Neuronal stem cell (in vitro differentiated cells): ENCODE measurements around the gene XPR1.

ENCODE experiments used
- DNase-seq: peaks from one replicate; pipeline ENCODE4 v3.0.0-alpha.2; 2013; ENCODE audit warnings: low spot score
- H2AFZ ChIP-seq: one replicate; pipeline ENCODE4 v1.6.1; 2013; ENCODE audit warnings: mild to moderate bottlenecking, low read length, inconsistent platforms
- H2AK5ac ChIP-seq: 2 replicates; pipeline ENCODE4 v1.6.1; 2013; ENCODE audit warnings: low read depth, mild to moderate bottlenecking, inconsistent platforms, low read length, moderate library complexity, mixed read lengths
- H2BK120ac ChIP-seq: 2 replicates; pipeline ENCODE4 v1.6.1; 2013; ENCODE audit warnings: low read depth, mild to moderate bottlenecking, inconsistent platforms, low read length, moderate library complexity, mixed read lengths
- H2BK12ac ChIP-seq: one replicate; pipeline ENCODE4 v1.6.1; 2013; ENCODE audit warnings: low read length, inconsistent platforms
- H2BK15ac ChIP-seq: 2 replicates; pipeline ENCODE4 v1.6.1; 2013; ENCODE audit warnings: mild to moderate bottlenecking, low read length, inconsistent platforms, mixed read lengths
- H2BK5ac ChIP-seq: one replicate; pipeline ENCODE4 v1.6.1; 2013; ENCODE audit warnings: inconsistent platforms, mild to moderate bottlenecking, low read length, moderate library complexity
- H3K14ac ChIP-seq: one replicate; pipeline ENCODE4 v1.6.1; 2013; ENCODE audit warnings: low read length, inconsistent platforms
- H3K18ac ChIP-seq: 2 replicates; pipeline ENCODE4 v1.6.1; 2013; ENCODE audit warnings: low read length, inconsistent platforms
- H3K23ac ChIP-seq: 2 replicates; pipeline ENCODE4 v1.6.1; 2013; ENCODE audit warnings: low read depth, mild to moderate bottlenecking, mixed read lengths, low read length, inconsistent platforms; ENCODE audit not compliant: poor library complexity
- H3K27ac ChIP-seq: replicated peaks from 3 replicates; pipeline ENCODE4 v1.5.1; 2013; ENCODE audit warnings: low read length, inconsistent platforms
- H3K27me3 ChIP-seq, 3 experiments: 2 replicates each; pipeline ENCODE4 v1.6.1; 2013; ENCODE audit warnings: low read length in 3 of 3, mild to moderate bottlenecking in 2 of 3, inconsistent platforms in 1 of 3, low read depth in 1 of 3, mixed read lengths in 1 of 3, moderate library complexity in 1 of 3; ENCODE audit not compliant: control insufficient read depth in 3 of 3, insufficient read depth in 3 of 3
- H3K36me3 ChIP-seq, 2 donors: replicated peaks in 1 of 2; 2 replicates each; pipeline ENCODE4 v1.6.1; 2013; ENCODE audit warnings: low read length in 2 of 2; ENCODE audit not compliant: control insufficient read depth in 2 of 2, insufficient read depth in 2 of 2
- H3K4ac ChIP-seq: 2 replicates; pipeline ENCODE4 v1.6.1; 2013; ENCODE audit warnings: inconsistent platforms, mild to moderate bottlenecking, low read length, moderate library complexity
- H3K4me1 ChIP-seq, 2 donors: 1 replicate in 1 of 2; 2 replicates in 1 of 2; pipeline ENCODE4 v1.6.1; 2013; ENCODE audit warnings: low read length in 2 of 2, low read depth in 1 of 2; ENCODE audit not compliant: control insufficient read depth in 2 of 2, insufficient read depth in 1 of 2
- H3K4me2 ChIP-seq: one replicate; pipeline ENCODE4 v1.6.1; 2013; ENCODE audit warnings: mild to moderate bottlenecking, low read length, inconsistent platforms; ENCODE audit not compliant: insufficient read depth, poor library complexity, severe bottlenecking
- H3K4me3 ChIP-seq, 2 donors: 2 replicates each; pipeline ENCODE4 v1.5.1; 2013; ENCODE audit warnings: low read length in 2 of 2, mild to moderate bottlenecking in 2 of 2, inconsistent platforms in 1 of 2, moderate library complexity in 1 of 2
- H3K79me1 ChIP-seq: one replicate; pipeline ENCODE4 v1.6.1; 2013; ENCODE audit warnings: low read depth, mild to moderate bottlenecking, inconsistent platforms, low read length, moderate library complexity
- H3K9ac ChIP-seq: one replicate; pipeline ENCODE4 v1.6.1; 2013; ENCODE audit warnings: mild to moderate bottlenecking, low read depth, low read length, inconsistent platforms; ENCODE audit not compliant: poor library complexity
- H3K9me3 ChIP-seq, 2 donors: replicated peaks in 1 of 2; 2 replicates each; pipeline versions ENCODE3 to v1.6.1; 2013; ENCODE audit warnings: low read length in 2 of 2, mild to moderate bottlenecking in 2 of 2, inconsistent platforms in 1 of 2, low read depth in 1 of 2, mixed read lengths in 1 of 2, moderate library complexity in 1 of 2; ENCODE audit not compliant: control insufficient read depth in 2 of 2, insufficient read depth in 1 of 2
- H4K8ac ChIP-seq: one replicate; pipeline ENCODE4 v1.6.1; 2013; ENCODE audit warnings: low read depth, mild to moderate bottlenecking, inconsistent platforms, low read length, moderate library complexity
- H4K91ac ChIP-seq: one replicate; pipeline ENCODE4 v1.6.1; 2013; ENCODE audit warnings: low read length, low read depth, mild to moderate bottlenecking, inconsistent platforms; ENCODE audit not compliant: poor library complexity
- WGBS, 2 donors: extraction: QIAGEN DNeasy Blood & Tissue Kit; methylation state at CpG; one replicate each; pipeline ENCODE4 v1.1.7; 2013; ENCODE audit warnings: missing lambda C conversion rate in 2 of 2, mixed read lengths in 1 of 2; ENCODE audit not compliant: insufficient read length in 2 of 2, insufficient replicate concordance in 1 of 2; ENCODE audit errors: extremely low coverage in 2 of 2; 5-methylcytosine and 5-hydroxymethylcytosine counted together

The XPR1 gene

GRCh38 chr1:180614730-180615129 lies 17.1 kb upstream of the XPR1 start:
- Histone ChIP-seq H3K36me3 (no peaks in the 10 kb centered on the region), H3K4me3 (no peak overlapping the region), H2BK5ac (no peak overlapping the region), H2BK12ac (no peak overlapping the region), H2BK15ac (no peak overlapping the region), H2AFZ (peak overlapping the region; percentile 44), H3K23ac (no peak overlapping the region), H3K27ac (no peak overlapping the region), H3K9me3 (no peaks in the 10 kb centered on the region), H3K27me3 (no peaks in the 10 kb centered on the region), H3K14ac (no peak overlapping the region), H3K79me1 (no peaks in the 10 kb centered on the region), H2AK5ac (no peak overlapping the region), H3K4me2 (no peak overlapping the region), H3K18ac (no peak overlapping the region), H4K91ac (peak overlapping the region; percentile 33), H3K4ac (no peak overlapping the region), H2BK120ac (no peak overlapping the region), H3K4me1 (peaks cover 6 to 9% of the 10 kb centered on the region in 2 donors), H3K9ac (no peak overlapping the region), H4K8ac (no peak overlapping the region)
- no CpG with 5 or more reads among the region's 5 CpGs for WGBS, 2 donors
- DNase-seq = no peak

- 100% methylated on average over 1 of the region's 8 CpGs; no CpG with 5 or more reads in 1 of the 2 donors for WGBS, 2 donors
- Histone ChIP-seq H3K18ac (no peak overlapping the region), H2BK5ac (no peak overlapping the region), H2AK5ac (no peak overlapping the region), H3K79me1 (no peaks in the 10 kb centered on the region), H3K4me1 (peaks cover 2 to 5% of the 10 kb centered on the region in 2 donors), H2BK120ac (no peak overlapping the region), H3K27ac (no peak overlapping the region), H3K9me3 (no peaks in the 10 kb centered on the region), H4K91ac (no peak overlapping the region), H3K9ac (no peak overlapping the region), H3K27me3 (no peaks in the 10 kb centered on the region), H2BK12ac (no peak overlapping the region), H3K23ac (no peak overlapping the region), H2AFZ (no peak overlapping the region), H3K4me2 (no peak overlapping the region), H2BK15ac (no peak overlapping the region), H4K8ac (no peak overlapping the region), H3K4me3 (no peak overlapping the region), H3K36me3 (no peaks in the 10 kb centered on the region), H3K14ac (no peak overlapping the region), H3K4ac (no peak overlapping the region)
- DNase-seq = no peak
Observed at GRCh38 chr1:180615493-180616290, 16.1 kb upstream of the XPR1 start.

- Histone ChIP-seq H3K9me3 (no peaks in the 10 kb centered on the region), H2AFZ (no peak overlapping the region), H4K91ac (no peak overlapping the region), H2BK5ac (no peak overlapping the region), H2BK12ac (no peak overlapping the region), H3K18ac (no peak overlapping the region), H4K8ac (no peak overlapping the region), H3K14ac (no peak overlapping the region), H3K9ac (no peak overlapping the region), H3K23ac (no peak overlapping the region), H3K4me2 (no peak overlapping the region), H3K4me3 (no peak overlapping the region), H3K27me3 (no peaks in the 10 kb centered on the region), H3K27ac (no peak overlapping the region), H2BK15ac (no peak overlapping the region), H3K4ac (no peak overlapping the region), H3K79me1 (no peaks in the 10 kb centered on the region), H3K4me1 (peaks cover 0 to 2% of the 10 kb centered on the region in 2 donors), H2BK120ac (no peak overlapping the region), H3K36me3 (no peaks in the 10 kb centered on the region), H2AK5ac (no peak overlapping the region)
- WGBS, 2 donors = 100% methylated on average over 1 of the region's 6 CpGs; no CpG with 5 or more reads in 1 of the 2 donors
- DNase-seq = no peak
Observed at GRCh38 chr1:180616439-180616838, 15.4 kb upstream of the XPR1 start.

GRCh38 chr1:180617774-180618395 lies 13.9 kb upstream of the XPR1 start:
- no CpG with 5 or more reads among the region's 4 CpGs for WGBS, 2 donors
- no peak for DNase-seq
- Histone ChIP-seq H3K23ac (no peak overlapping the region), H3K79me1 (no peaks in the 10 kb centered on the region), H2AK5ac (no peak overlapping the region), H3K4me3 (no peak overlapping the region), H4K91ac (no peak overlapping the region), H2BK12ac (no peak overlapping the region), H3K27me3 (no peaks in the 10 kb centered on the region), H3K4ac (no peak overlapping the region), H2BK15ac (no peak overlapping the region), H3K9me3 (no peaks in the 10 kb centered on the region), H3K4me1 (peaks cover 0 to 2% of the 10 kb centered on the region in 2 donors), H3K9ac (no peak overlapping the region), H2BK5ac (no peak overlapping the region), H3K14ac (no peak overlapping the region), H2AFZ (no peak overlapping the region), H3K4me2 (no peak overlapping the region), H3K36me3 (no peaks in the 10 kb centered on the region), H3K27ac (no peak overlapping the region), H4K8ac (no peak overlapping the region), H3K18ac (no peak overlapping the region), H2BK120ac (no peak overlapping the region)
